Suprapubic skin (tissue), 3 donors: ENCODE results near the gene RFPL1.

Source experiments
- EP300 ChIP-seq: sonication (generic); formaldehyde crosslinking; IDR thresholded peaks from one replicate; pipeline ENCODE4 v1.6.1; 2017; ENCODE audit warnings: antibody characterized with exemption
- TF ChIP-seq, protein P1 (sequence below), 2 donors: fragments of 200-600 bp in 1 of 2; fragments of 450-650 bp in 1 of 2; sonication (generic) in 1 of 2; IDR thresholded peaks; one replicate each; pipeline ENCODE4 v1.5.1; 2016 to 2019; ENCODE audit warnings: antibody characterized with exemption in 2 of 2, mild to moderate bottlenecking in 1 of 2, moderate library complexity in 1 of 2

DNA sequence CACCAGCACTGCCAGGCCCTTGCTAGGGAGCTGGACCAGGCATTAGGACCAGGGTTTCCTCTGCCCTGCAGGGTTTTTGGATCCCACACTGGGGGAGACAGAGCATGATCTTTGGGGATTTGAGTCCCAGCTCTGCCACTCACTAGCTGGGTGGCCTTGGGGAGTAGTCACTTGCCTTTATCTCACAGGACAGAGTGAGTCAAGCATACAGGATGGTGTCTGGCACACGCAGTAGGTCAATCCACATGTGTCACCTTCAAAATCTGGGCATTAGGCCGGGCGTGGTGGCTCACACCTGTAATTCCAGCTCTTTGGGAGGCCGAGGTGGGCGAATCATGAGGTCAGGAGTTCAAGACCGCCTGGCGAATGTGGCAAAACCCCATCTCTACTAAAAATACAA is 44.3 kb downstream of the RFPL1 start:
- TF ChIP-seq, protein P1, sequence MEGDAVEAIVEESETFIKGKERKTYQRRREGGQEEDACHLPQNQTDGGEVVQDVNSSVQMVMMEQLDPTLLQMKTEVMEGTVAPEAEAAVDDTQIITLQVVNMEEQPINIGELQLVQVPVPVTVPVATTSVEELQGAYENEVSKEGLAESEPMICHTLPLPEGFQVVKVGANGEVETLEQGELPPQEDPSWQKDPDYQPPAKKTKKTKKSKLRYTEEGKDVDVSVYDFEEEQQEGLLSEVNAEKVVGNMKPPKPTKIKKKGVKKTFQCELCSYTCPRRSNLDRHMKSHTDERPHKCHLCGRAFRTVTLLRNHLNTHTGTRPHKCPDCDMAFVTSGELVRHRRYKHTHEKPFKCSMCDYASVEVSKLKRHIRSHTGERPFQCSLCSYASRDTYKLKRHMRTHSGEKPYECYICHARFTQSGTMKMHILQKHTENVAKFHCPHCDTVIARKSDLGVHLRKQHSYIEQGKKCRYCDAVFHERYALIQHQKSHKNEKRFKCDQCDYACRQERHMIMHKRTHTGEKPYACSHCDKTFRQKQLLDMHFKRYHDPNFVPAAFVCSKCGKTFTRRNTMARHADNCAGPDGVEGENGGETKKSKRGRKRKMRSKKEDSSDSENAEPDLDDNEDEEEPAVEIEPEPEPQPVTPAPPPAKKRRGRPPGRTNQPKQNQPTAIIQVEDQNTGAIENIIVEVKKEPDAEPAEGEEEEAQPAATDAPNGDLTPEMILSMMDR (IDR thresholded peaks at IDR 0.05), result no peak
- TF ChIP-seq EP300, result no peak
